Stimulated activated CD4-positive, alpha-beta T cell treated with anti-CD3 and anti-CD28 coated beads, Interleukin-12 subunit alpha, Interleukin-12 subunit beta, amount 100 ng/mL, for 48 hours (primary cell): Measurements from ENCODE around the gene NOL4L.

ENCODE experiments used
- DNase-seq, 3 donors: peaks; one replicate each; pipeline ENCODE4 v3.0.0-alpha.2; 2020; ENCODE audit warnings: low read depth in 2 of 3, low spot score in 1 of 3

Gene NOL4L

GRCh38 chr20:32585011-32585585 lies at the start of gene NOL4L:
Gene NOL4L (minus strand): TSS chr20:32585333. CDS start chr20:32584890, 443 bp downstream.
- peak in 1 of 3 donors; percentile 26 for DNase-seq

- no peak for DNase-seq
Observed at GRCh38 chr20:32634041-32634805, 49.1 kb upstream of the NOL4L start.

- no peak for DNase-seq
Observed at GRCh38 chr20:32632461-32633354, 47.6 kb upstream of the NOL4L start.

- no peak for DNase-seq
Observed at GRCh38 chr20:32631933-32632460, 46.9 kb upstream of the NOL4L start.

- no peak for DNase-seq
Observed at GRCh38 chr20:32629813-32630212, 44.7 kb upstream of the NOL4L start.

GRCh38 chr20:32628960-32629530 lies 43.9 kb upstream of the NOL4L start:
- no peak for DNase-seq

- DNase-seq, result no peak
Observed at GRCh38 chr20:32626859-32627636, 41.9 kb upstream of the NOL4L start.

- no peak for DNase-seq
Observed at GRCh38 chr20:32626407-32626806, 41.3 kb upstream of the NOL4L start.

GRCh38 chr20:32625996-32626395 lies 40.9 kb upstream of the NOL4L start:
- no peak for DNase-seq

- DNase-seq, result no peak
Observed at GRCh38 chr20:32624687-32625345, 39.7 kb upstream of the NOL4L start.

- DNase-seq, result no peak
Observed at GRCh38 chr20:32623667-32624157, 38.6 kb upstream of the NOL4L start.

GRCh38 chr20:32622585-32623468 lies 37.7 kb upstream of the NOL4L start:
- DNase-seq, result no peak

- no peak for DNase-seq
Observed at GRCh38 chr20:32621891-32622584, 36.9 kb upstream of the NOL4L start.

- DNase-seq, result no peak
Observed at GRCh38 chr20:32621071-32621890, 36.1 kb upstream of the NOL4L start.

GRCh38 chr20:32619586-32619985 lies 34.5 kb upstream of the NOL4L start:
- no peak for DNase-seq

- DNase-seq, result no peak
Observed at GRCh38 chr20:32614772-32615171, 29.6 kb upstream of the NOL4L start.

- DNase-seq, result no peak
Observed at GRCh38 chr20:32614303-32614702, 29.2 kb upstream of the NOL4L start.
